GM12878 (cell line): ENCODE results near the gene ARHGEF17. TPM values are rescaled to one million over a fixed set of nuclear protein-coding genes. Genes with fewer than 3 reads are reported as not detected.

Experiments
- ATAC-seq: fragments of 200-7000 bp; cut with Tn5 transposase; 3 replicates; pipeline ENCODE4 v1.9.1; 2020; ENCODE audit warnings: mild to moderate bottlenecking, moderate library complexity
- BruUV-seq: library from RNA; stranded (reverse); fragments of 400-500 nt; replicated peaks from 2 replicates; lab custom pipeline; 2021; lab: Mats Ljungman, UMichigan
- CTCF ChIA-PET: fragments of 300-600 bp; sonication (Branson Sonifier 250); formaldehyde crosslinking; extraction: SDS; loops from one replicate; lab custom pipeline; 2021; ENCODE audit warnings: inconsistent platforms; lab: Yijun Ruan, JAX
- POLR2A ChIA-PET: fragments of 350-600 bp; formaldehyde crosslinking; extraction: SDS; loops from one replicate; lab custom pipeline; 2021; ENCODE audit warnings: inconsistent platforms; lab: Charles Lee
- RAD21 ChIA-PET: fragments of 300-600 bp; sonication (Branson Sonifier 250); formaldehyde crosslinking; loops from one replicate; lab custom pipeline; 2023; ENCODE audit warnings: antibody characterized with exemption; ENCODE audit not compliant: unreplicated experiment; lab: Charles Lee
- SMC1A ChIA-PET: fragments of 300-600 bp; sonication (Branson Sonifier 250); formaldehyde crosslinking; loops from one replicate; lab custom pipeline; 2023; ENCODE audit not compliant: unreplicated experiment, uncharacterized antibody; lab: Charles Lee
- DNase-seq: peaks from one replicate; pipeline ENCODE4 v3.0.0-alpha.2; 2011; ENCODE audit warnings: low read depth, low spot score
- FAIRE-seq: peaks from 3 replicates; lab custom pipeline; 2011; peaks lifted over from hg19 to GRCh38; lab: Jason Lieb, UNC
- H2AFZ ChIP-seq: 2 replicates; pipeline ENCODE4 v1.6.0; 2011; ENCODE audit warnings: low read depth, low read length, control low read depth; ENCODE audit not compliant: control insufficient read depth
- H3K27ac ChIP-seq: 2 replicates; pipeline ENCODE4 v1.5.1; 2011; ENCODE audit warnings: control low read depth; ENCODE audit not compliant: control insufficient read depth, insufficient read depth
- H3K27me3 ChIP-seq, 2 experiments: replicated peaks in 1 of 2; 2 replicates each; pipeline versions ENCODE4 v1.6.0 to v1.6.1; 2011; ENCODE audit warnings: low read length in 1 of 2; ENCODE audit not compliant: control insufficient read depth in 2 of 2, insufficient read depth in 2 of 2
- H3K36me3 ChIP-seq, 2 experiments: 2 replicates each; pipeline ENCODE4 v1.5.1; 2011; ENCODE audit warnings: low read length in 1 of 2; ENCODE audit not compliant: control insufficient read depth in 2 of 2, insufficient read depth in 2 of 2
- H3K4me1 ChIP-seq: 2 replicates; pipeline ENCODE4 v1.6.1; 2011; ENCODE audit warnings: mild to moderate bottlenecking, low read length, moderate library complexity, mixed read lengths; ENCODE audit not compliant: control insufficient read depth, insufficient read depth
- H3K4me2 ChIP-seq: 2 replicates; pipeline ENCODE4 v1.6.0; 2011; ENCODE audit warnings: control low read depth; ENCODE audit not compliant: control insufficient read depth, insufficient read depth
- H3K4me3 ChIP-seq: fragments of 200-600 bp; sonication (generic); 2 replicates; pipeline ENCODE4 v1.5.1; 2016
- H3K79me2 ChIP-seq: 2 replicates; pipeline ENCODE4 v1.6.0; 2011; ENCODE audit warnings: low read length; ENCODE audit not compliant: control insufficient read depth, insufficient read depth
- H3K9ac ChIP-seq: 2 replicates; pipeline ENCODE4 v1.8.0; 2011; ENCODE audit warnings: low read length, control low read depth, mixed read lengths; ENCODE audit not compliant: control insufficient read depth, insufficient read depth
- H3K9me3 ChIP-seq: replicated peaks from 3 replicates; pipeline ENCODE4 v1.5.1; 2011; ENCODE audit warnings: mild to moderate bottlenecking, low read length; ENCODE audit not compliant: control insufficient read depth, insufficient read depth
- H4K20me1 ChIP-seq: 2 replicates; pipeline ENCODE4 v1.6.0; 2011; ENCODE audit not compliant: control insufficient read depth, insufficient read depth
- ESRRA ChIP-seq: IDR thresholded peaks from 2 replicates; pipeline ENCODE4 v1.6.1; 2012; ENCODE audit warnings: mild to moderate bottlenecking, low read length, improper control_type of control experiment
- IRF4 ChIP-seq: IDR thresholded peaks from 2 replicates; pipeline ENCODE4 v1.6.1; 2011; ENCODE audit warnings: low read depth, low read length
- MEF2A ChIP-seq: IDR thresholded peaks from 2 replicates; pipeline ENCODE4 v1.6.1; 2011; ENCODE audit warnings: low read depth, mild to moderate bottlenecking, low read length, moderate library complexity; ENCODE audit not compliant: insufficient read depth
- MEF2B ChIP-seq: fragments of 450-650 bp; IDR thresholded peaks from 2 replicates; pipeline ENCODE4 v1.6.1; 2018; ENCODE audit warnings: mild to moderate bottlenecking, moderate library complexity; ENCODE audit not compliant: partially characterized antibody, poor library complexity, severe bottlenecking
- MXI1 ChIP-seq: fragments of 150-350 bp; IDR thresholded peaks from 2 replicates; pipeline ENCODE4 v1.6.1; 2011; ENCODE audit warnings: low read depth, mild to moderate bottlenecking, inconsistent platforms, low read length, improper control_type of control experiment
- NBN ChIP-seq: fragments of 450-650 bp; IDR thresholded peaks from 2 replicates; pipeline ENCODE4 v1.6.1; 2016
- PAX5 ChIP-seq: IDR thresholded peaks from 2 replicates; pipeline ENCODE4 v1.6.1; 2011; ENCODE audit warnings: low read depth, low read length, borderline replicate concordance
- RAD21 ChIP-seq: IDR thresholded peaks from 2 replicates; pipeline ENCODE4 v1.6.1; 2011; ENCODE audit warnings: mild to moderate bottlenecking, low read depth, low read length, moderate library complexity; ENCODE audit not compliant: insufficient read depth
- RELA ChIP-seq: fragments of 450-650 bp; IDR thresholded peaks from 2 replicates; pipeline ENCODE4 v1.8.0; 2014; ENCODE audit warnings: borderline replicate concordance; ENCODE audit not compliant: partially characterized antibody
- SREBF2 ChIP-seq: IDR thresholded peaks from 2 replicates; pipeline ENCODE4 v1.6.1; 2012; ENCODE audit warnings: mild to moderate bottlenecking, low read length
- YY1 ChIP-seq: IDR thresholded peaks from 2 replicates; pipeline ENCODE4 v1.6.1; 2011; ENCODE audit warnings: low read depth, mild to moderate bottlenecking, low read length
- ZNF207 ChIP-seq: fragments of 450-650 bp; IDR thresholded peaks from 2 replicates; pipeline ENCODE4 v1.6.1; 2014; ENCODE audit warnings: antibody characterized with exemption, mild to moderate bottlenecking, borderline replicate concordance
- WGBS: methylation state at CpG from one replicate; pipeline ENCODE4 v1.1.6; 2016; ENCODE audit warnings: low lambda C conversion rate; ENCODE audit not compliant: insufficient replicate concordance, insufficient coverage; ENCODE audit errors: missing lambda C conversion rate; 5-methylcytosine and 5-hydroxymethylcytosine counted together
- in situ Hi-C: fragments of 300-500 bp; cut with MboI; formaldehyde crosslinking; loops from 9 replicates; pipeline ENCODE4 v1.14.3; 2018; ENCODE audit warnings: mixed read lengths
- intact Hi-C: fragments of 100-400 bp; cut with micrococcal nuclease; formaldehyde crosslinking; loops from one replicate; pipeline ENCODE4 v1.14.2; 2022; ENCODE audit not compliant: unreplicated experiment
- polyA plus RNA-seq, 11 experiments: library from polyadenylated mRNA; depleted of rRNA in 4 of 11; unstranded in 6 of 11; stranded (reverse) in 5 of 11; fragments of >200 nt; fragmentation: Nextera tagmentation in 4 of 11; fragmentation: Illumina TruSeq in 1 of 11; extraction: Ambion mirVana in 4 of 11; extraction: Trizol in 1 of 11; gene quantifications; 1 replicate in 1 of 11; 2 replicates in 10 of 11; pipeline versions ENCODE4 v1.2.1 to v1.2.3, GENCODE V29; 2011 to 2016; ENCODE audit warnings: inconsistent platforms in 2 of 11, missing spikeins in 2 of 11, low read depth in 1 of 11
- total RNA-seq, 4 experiments: library from RNA; depleted of rRNA in 3 of 4; stranded (reverse); fragments of >200 nt in 3 of 4; fragmentation: Illumina TruSeq in 1 of 4; extraction: Trizol in 1 of 4; gene quantifications; 2 replicates each; pipeline versions ENCODE4 v1.2.1 to v1.2.3, GENCODE V29; 2013 to 2021
- TF ChIP-seq, protein P1 (sequence below): fragments of 450-650 bp; formaldehyde crosslinking; IDR thresholded peaks from 2 replicates; pipeline ENCODE4 v1.4.0; 2022; ENCODE audit warnings: mild to moderate bottlenecking, moderate library complexity
- TF ChIP-seq, protein P2 (sequence below): IDR thresholded peaks from 2 replicates; pipeline ENCODE4 v1.6.1; 2011; ENCODE audit warnings: low read depth, low read length, improper control_type of control experiment, borderline replicate concordance
- TF ChIP-seq, protein P3 (sequence below): fragments of 450-650 bp; IDR thresholded peaks from 2 replicates; pipeline ENCODE4 v1.6.1; 2016; ENCODE audit warnings: mild to moderate bottlenecking

The ARHGEF17 gene
- total and polyA plus RNA-seq, 10 of the 15 experiments (the other 5 are each of a cell fraction or from before 2014, with no cell fraction given), result 0.15 to 11.0 (median 1.7) TPM

DNA sequence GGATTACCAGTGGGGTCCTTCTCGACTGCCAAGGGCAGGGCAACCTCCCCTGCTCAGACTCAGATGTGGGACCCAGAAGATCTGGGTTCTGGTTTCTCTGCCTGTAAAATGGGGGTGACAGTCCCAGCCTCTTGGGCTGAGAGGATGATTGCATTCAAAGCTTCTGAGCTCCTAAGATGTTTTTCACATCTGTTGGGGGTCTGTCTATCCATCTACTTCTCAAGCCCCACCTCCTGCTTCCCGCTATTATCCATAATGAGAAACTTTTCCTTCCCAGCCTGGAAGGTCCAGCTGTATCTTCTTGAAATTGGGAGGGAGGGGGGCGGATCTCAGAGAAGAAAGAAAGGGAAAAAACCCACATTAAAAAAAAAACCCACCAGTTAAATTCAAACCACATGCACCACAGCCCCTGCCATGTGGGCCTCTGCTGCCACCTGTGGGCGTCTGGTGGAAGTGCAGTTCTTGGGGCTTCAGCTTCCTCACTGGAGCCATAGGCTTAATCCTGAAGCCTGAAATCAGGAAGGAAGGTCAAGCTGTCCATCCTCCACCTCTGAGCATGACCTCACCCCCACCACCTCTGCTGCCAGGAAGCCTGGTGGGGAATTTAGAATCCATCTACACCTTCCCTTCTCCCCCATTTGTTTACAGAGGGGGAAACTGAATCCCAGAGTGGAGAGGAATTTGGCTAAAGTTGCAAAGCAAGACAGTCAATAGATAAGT lies 27.3 kb downstream of the ARHGEF17 start:
- Histone ChIP-seq H4K20me1 (no peaks in the 10 kb centered on the region), H3K4me2 (no peak overlapping the region; the same call in 1 of the 2 replicates), H3K4me3 (no peak overlapping the region), H3K79me2 (no peaks in the 10 kb centered on the region), H3K27ac (0 out of 2 replicates have a peak overlapping the region, but pooled peaks have one; percentile 40), H3K9ac (peak overlapping the region; percentile 32; the same call in 1 of the 2 replicates), H3K36me3 (0 out of 4 replicates have a peak, but pooled peaks cover 0 to 2% of the 10 kb centered on the region in 2 experiments), H3K4me1 (peaks cover 14% of the 10 kb centered on the region), H3K27me3 (no peaks in the 10 kb centered on the region), H3K9me3 (no peaks in the 10 kb centered on the region), H2AFZ (no peak overlapping the region; the same call in 1 of the 2 replicates)
- intact Hi-C loops, result loop anchor here (1.0 to 2.0 kb wide), 4 partner anchors 28 to 151 kb away; no protein-coding TSS in a partner anchor
- BruUV-seq, result no TSS peak
- 25% methylated on average over 3 of the region's 4 CpGs for WGBS
- POLR2A ChIA-PET, result interaction anchor here (0.6 to 3.0 kb wide), 7 partner anchors 8 to 178 kb away, joined by 3 to 26 read pairs (median 5); partner anchors contain the start of gene ARHGEF17
- CTCF ChIA-PET, result interaction anchor here (0.5 to 9.3 kb wide), 43 partner anchors 8 to 865 kb away, joined by 3 to 326 read pairs (median 4); partner anchors contain the start of gene ARHGEF17
- in situ Hi-C loops, result loop anchor here (5.0 kb wide), 1 partner anchor 43 kb away; no protein-coding TSS in a partner anchor
- FAIRE-seq, result peak; percentile 49
- RAD21 ChIA-PET, result interaction anchor here (0.5 to 6.2 kb wide), 25 partner anchors 10 to 448 kb away, joined by 3 to 227 read pairs (median 4); partner anchors contain the start of gene ARHGEF17
- no peak for DNase-seq
- ATAC-seq, result peak; percentile 78
- SMC1A ChIA-PET, result interaction anchor here (0.5 to 6.2 kb wide), 17 partner anchors 8 to 354 kb away, joined by 3 to 134 read pairs (median 6); partner anchors contain the start of gene ARHGEF17
- TF ChIP-seq RAD21 (peak; percentile 100), PAX5 (no peak), MEF2A (0 out of 2 replicates have a peak, but pooled peaks have one; percentile 15), ZNF207 (0 out of 2 replicates have a peak, but pooled peaks have one; percentile 45), ESRRA (peak; percentile 65; the same call in 1 of the 2 replicates), MEF2B (peak; percentile 1), MXI1 (peak; percentile 65), NBN (peak; percentile 67), SREBF2 (no peak), IRF4 (0 out of 2 replicates have a peak, but pooled peaks have one; percentile 7), YY1 (peak; percentile 75), RELA (peak; percentile 37)
- TF ChIP-seq, protein P1, sequence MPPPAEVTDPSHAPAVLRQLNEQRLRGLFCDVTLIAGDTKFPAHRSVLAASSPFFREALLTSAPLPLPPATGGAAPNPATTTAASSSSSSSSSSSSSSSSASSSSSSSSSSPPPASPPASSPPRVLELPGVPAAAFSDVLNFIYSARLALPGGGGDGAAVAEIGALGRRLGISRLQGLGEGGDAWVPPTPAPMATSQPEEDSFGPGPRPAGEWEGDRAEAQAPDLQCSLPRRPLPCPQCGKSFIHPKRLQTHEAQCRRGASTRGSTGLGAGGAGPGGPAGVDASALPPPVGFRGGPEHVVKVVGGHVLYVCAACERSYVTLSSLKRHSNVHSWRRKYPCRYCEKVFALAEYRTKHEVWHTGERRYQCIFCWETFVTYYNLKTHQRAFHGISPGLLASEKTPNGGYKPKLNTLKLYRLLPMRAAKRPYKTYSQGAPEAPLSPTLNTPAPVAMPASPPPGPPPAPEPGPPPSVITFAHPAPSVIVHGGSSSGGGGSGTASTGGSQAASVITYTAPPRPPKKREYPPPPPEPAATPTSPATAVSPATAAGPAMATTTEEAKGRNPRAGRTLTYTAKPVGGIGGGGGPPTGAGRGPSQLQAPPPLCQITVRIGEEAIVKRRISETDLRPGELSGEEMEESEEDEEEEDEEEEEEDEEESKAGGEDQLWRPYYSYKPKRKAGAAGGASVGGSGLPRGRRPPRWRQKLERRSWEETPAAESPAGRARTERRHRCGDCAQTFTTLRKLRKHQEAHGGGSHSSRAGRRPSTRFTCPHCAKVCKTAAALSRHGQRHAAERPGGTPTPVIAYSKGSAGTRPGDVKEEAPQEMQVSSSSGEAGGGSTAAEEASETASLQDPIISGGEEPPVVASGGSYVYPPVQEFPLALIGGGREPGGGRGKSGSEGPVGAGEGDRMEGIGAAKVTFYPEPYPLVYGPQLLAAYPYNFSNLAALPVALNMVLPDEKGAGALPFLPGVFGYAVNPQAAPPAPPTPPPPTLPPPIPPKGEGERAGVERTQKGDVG (CRISPR knock-in tag), result no peak
- TF ChIP-seq, protein P2, sequence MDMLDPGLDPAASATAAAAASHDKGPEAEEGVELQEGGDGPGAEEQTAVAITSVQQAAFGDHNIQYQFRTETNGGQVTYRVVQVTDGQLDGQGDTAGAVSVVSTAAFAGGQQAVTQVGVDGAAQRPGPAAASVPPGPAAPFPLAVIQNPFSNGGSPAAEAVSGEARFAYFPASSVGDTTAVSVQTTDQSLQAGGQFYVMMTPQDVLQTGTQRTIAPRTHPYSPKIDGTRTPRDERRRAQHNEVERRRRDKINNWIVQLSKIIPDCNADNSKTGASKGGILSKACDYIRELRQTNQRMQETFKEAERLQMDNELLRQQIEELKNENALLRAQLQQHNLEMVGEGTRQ, result no peak
- TF ChIP-seq, protein P3, sequence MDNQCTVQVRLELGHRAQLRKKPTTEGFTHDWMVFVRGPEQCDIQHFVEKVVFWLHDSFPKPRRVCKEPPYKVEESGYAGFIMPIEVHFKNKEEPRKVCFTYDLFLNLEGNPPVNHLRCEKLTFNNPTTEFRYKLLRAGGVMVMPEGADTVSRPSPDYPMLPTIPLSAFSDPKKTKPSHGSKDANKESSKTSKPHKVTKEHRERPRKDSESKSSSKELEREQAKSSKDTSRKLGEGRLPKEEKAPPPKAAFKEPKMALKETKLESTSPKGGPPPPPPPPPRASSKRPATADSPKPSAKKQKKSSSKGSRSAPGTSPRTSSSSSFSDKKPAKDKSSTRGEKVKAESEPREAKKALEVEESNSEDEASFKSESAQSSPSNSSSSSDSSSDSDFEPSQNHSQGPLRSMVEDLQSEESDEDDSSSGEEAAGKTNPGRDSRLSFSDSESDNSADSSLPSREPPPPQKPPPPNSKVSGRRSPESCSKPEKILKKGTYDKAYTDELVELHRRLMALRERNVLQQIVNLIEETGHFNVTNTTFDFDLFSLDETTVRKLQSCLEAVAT, result peak; percentile 87
